SK-N-SH (cell line): ENCODE data around the gene GPRIN3. TPM values are rescaled to one million over a fixed set of nuclear protein-coding genes. Genes with fewer than 3 reads are reported as not detected.

Source experiments
- CTCF ChIA-PET: fragments of 300-600, 350-600 bp; formaldehyde crosslinking; extraction: SDS; loops from one replicate; lab custom pipeline; 2021; lab: Yijun Ruan, JAX
- POLR2A ChIA-PET: fragments of 350-600 bp; sonication (Branson Sonifier 250); formaldehyde crosslinking; extraction: SDS; loops from one replicate; lab custom pipeline; 2020; ENCODE audit warnings: antibody characterized with exemption, inconsistent platforms; lab: Yijun Ruan, JAX
- DNase-seq: peaks from one replicate; pipeline ENCODE4 v3.0.0; 2012
- H2AFZ ChIP-seq: fragments of 200-600 bp; sonication (generic); 2 replicates; pipeline ENCODE4 v1.8.1; 2016; ENCODE audit warnings: antibody characterized with exemption, mild to moderate bottlenecking, low read depth
- H3F3A ChIP-seq: fragments of 200-600 bp; sonication (generic); replicated peaks from 2 replicates; pipeline ENCODE3; 2016; ENCODE audit warnings: antibody characterized with exemption, mild to moderate bottlenecking; ENCODE audit not compliant: insufficient read depth
- H3K27ac ChIP-seq, 2 experiments: fragments of 200-500 bp in 1 of 2; fragments of 200-600 bp in 1 of 2; sonication (Bioruptor generic) in 1 of 2; sonication (generic), shearing (Covaris generic) in 1 of 2; 2 replicates each; pipeline versions ENCODE4 v1.5.1 to v1.6.1; 2014 to 2016; ENCODE audit warnings: low read depth in 2 of 2, inconsistent platforms in 1 of 2, low read length in 1 of 2, mild to moderate bottlenecking in 1 of 2, mixed read lengths in 1 of 2
- H3K27me3 ChIP-seq: fragments of 200-600 bp; sonication (generic), shearing (Covaris generic); 2 replicates; pipeline ENCODE4 v1.6.1; 2016; ENCODE audit warnings: mixed run types; ENCODE audit not compliant: insufficient read depth
- H3K36me3 ChIP-seq, 2 experiments: fragments of 200-500 bp in 1 of 2; fragments of 200-600 bp in 1 of 2; sonication (Bioruptor generic) in 1 of 2; sonication (generic) in 1 of 2; replicated peaks in 1 of 2; 2 replicates each; pipeline versions ENCODE3 to v1.5.1; 2014 to 2016; ENCODE audit warnings: low read length in 1 of 2, mild to moderate bottlenecking in 1 of 2; ENCODE audit not compliant: insufficient read depth in 2 of 2, control insufficient read depth in 1 of 2
- H3K4me1 ChIP-seq, 2 experiments: fragments of 200-500 bp in 1 of 2; fragments of 200-600 bp in 1 of 2; sonication (Bioruptor generic) in 1 of 2; sonication (generic), shearing (Covaris generic) in 1 of 2; 2 replicates each; pipeline versions ENCODE4 v1.5.1 to v1.6.1; 2014 to 2016; ENCODE audit warnings: low read depth in 1 of 2, low read length in 1 of 2, mixed run types in 1 of 2; ENCODE audit not compliant: insufficient read depth in 2 of 2, control insufficient read depth in 1 of 2
- H3K4me2 ChIP-seq: fragments of 200-600 bp; sonication (generic), shearing (Covaris generic); 2 replicates; pipeline ENCODE4 v1.6.1; 2017; ENCODE audit warnings: mixed run types
- H3K4me3 ChIP-seq, 2 experiments: fragments of 200-500 bp in 1 of 2; fragments of 200-600 bp in 1 of 2; sonication (Bioruptor generic) in 1 of 2; sonication (generic), shearing (Covaris generic) in 1 of 2; 2 replicates each; pipeline versions ENCODE4 v1.5.1 to v1.8.1; 2014 to 2016; ENCODE audit warnings: low read depth in 2 of 2, inconsistent platforms in 1 of 2, low read length in 1 of 2, mild to moderate bottlenecking in 1 of 2, mixed read lengths in 1 of 2, moderate library complexity in 1 of 2
- H3K79me2 ChIP-seq: fragments of 200-600 bp; sonication (generic); 2 replicates; pipeline ENCODE4 v1.8.1; 2017; ENCODE audit warnings: mild to moderate bottlenecking; ENCODE audit not compliant: insufficient read depth
- H3K9ac ChIP-seq: fragments of 200-600 bp; sonication (generic); 2 replicates; pipeline ENCODE4 v1.6.1; 2017; ENCODE audit warnings: mixed run types
- H3K9me2 ChIP-seq: fragments of 200-600 bp; sonication (generic); 2 replicates; pipeline ENCODE4 v1.6.1; 2017; ENCODE audit warnings: mixed run types
- H3K9me3 ChIP-seq: fragments of 200-600 bp; sonication (generic); 2 replicates; pipeline ENCODE4 v1.6.1; 2017; ENCODE audit warnings: mixed run types, mild to moderate bottlenecking, moderate library complexity
- H4K20me1 ChIP-seq: fragments of 200-600 bp; sonication (generic); 2 replicates; pipeline ENCODE4 v1.6.1; 2017; ENCODE audit warnings: mild to moderate bottlenecking, mixed run types; ENCODE audit not compliant: insufficient read depth
- CHD2 ChIP-seq: fragments of 150-350 bp; IDR thresholded peaks from 2 replicates; pipeline ENCODE4 v1.6.1; 2018; ENCODE audit warnings: low read length; ENCODE audit not compliant: partially characterized antibody
- ELF1 ChIP-seq: IDR thresholded peaks from 2 replicates; pipeline ENCODE4 v1.4.0; 2012
- EP300 ChIP-seq, 2 experiments: IDR thresholded peaks; 2 replicates each; pipeline versions ENCODE4 v1.4.0 to v1.6.1; 2012; ENCODE audit warnings: borderline replicate concordance in 1 of 2, low read depth in 1 of 2, low read length in 1 of 2
- FOXJ3 ChIP-seq: sonication (generic); formaldehyde crosslinking; IDR thresholded peaks from 2 replicates; pipeline ENCODE4 v1.5.1; 2020; ENCODE audit warnings: mild to moderate bottlenecking, missing genetic modification reagents
- FOXM1 ChIP-seq: IDR thresholded peaks from 2 replicates; pipeline ENCODE4 v1.4.0; 2012; ENCODE audit warnings: low read depth, mild to moderate bottlenecking
- GATA2 ChIP-seq: sonication (generic); formaldehyde crosslinking; IDR thresholded peaks from 2 replicates; pipeline ENCODE4 v1.5.0; 2020; ENCODE audit warnings: mild to moderate bottlenecking, missing genetic modification reagents
- JUND ChIP-seq: IDR thresholded peaks from 2 replicates; pipeline ENCODE4 v1.4.0; 2012
- MAX ChIP-seq: IDR thresholded peaks from 2 replicates; pipeline ENCODE4 v1.4.0; 2012; ENCODE audit warnings: low read depth
- MXI1 ChIP-seq: IDR thresholded peaks from 2 replicates; pipeline ENCODE4 v1.6.1; 2012; ENCODE audit warnings: mild to moderate bottlenecking, low read depth, low read length, improper control_type of control experiment
- RAD21 ChIP-seq: IDR thresholded peaks from 2 replicates; pipeline ENCODE4 v1.6.1; 2012; ENCODE audit warnings: mild to moderate bottlenecking, low read length
- RCOR1 ChIP-seq: fragments of 150-350 bp; IDR thresholded peaks from 2 replicates; pipeline ENCODE4 v1.6.1; 2017; ENCODE audit warnings: antibody characterized with exemption, low read length
- REST ChIP-seq: IDR thresholded peaks from 2 replicates; pipeline ENCODE4 v1.6.1; 2012; ENCODE audit warnings: mild to moderate bottlenecking, low read depth, low read length, moderate library complexity
- RFX5 ChIP-seq: IDR thresholded peaks from 2 replicates; pipeline ENCODE4 v1.6.1; 2012; ENCODE audit warnings: mild to moderate bottlenecking, improper control_type of control experiment, low read length
- RXRA ChIP-seq: IDR thresholded peaks from 2 replicates; pipeline ENCODE4 v1.4.0; 2012; ENCODE audit warnings: low read depth, mild to moderate bottlenecking, borderline replicate concordance
- SIN3A ChIP-seq: IDR thresholded peaks from 2 replicates; pipeline ENCODE4 v1.6.1; 2012; ENCODE audit warnings: low read depth, mild to moderate bottlenecking, low read length, moderate library complexity, borderline replicate concordance
- SMC3 ChIP-seq: IDR thresholded peaks from 2 replicates; pipeline ENCODE4 v1.6.1; 2012; ENCODE audit warnings: low read depth, low read length, improper control_type of control experiment
- USF2 ChIP-seq: fragments of 150-350 bp; IDR thresholded peaks from 2 replicates; pipeline ENCODE4 v1.6.1; 2017; ENCODE audit warnings: antibody characterized with exemption, low read length, low read depth, borderline replicate concordance
- ZBTB33 ChIP-seq: IDR thresholded peaks from 2 replicates; pipeline ENCODE4 v1.4.0; 2012; ENCODE audit warnings: low read depth, borderline replicate concordance
- WGBS: methylation state at CpG from one replicate; pipeline ENCODE4 v1.1.6; 2017; ENCODE audit warnings: low lambda C conversion rate; 5-methylcytosine and 5-hydroxymethylcytosine counted together
- polyA plus RNA-seq, 3 experiments: library from polyadenylated mRNA; depleted of rRNA; stranded (reverse); fragments of >200 nt; gene quantifications; 2 replicates each; pipeline ENCODE4 v1.2.3, GENCODE V29; 2012
- TF ChIP-seq, protein P1 (sequence below): fragments of 200-600 bp; sonication (generic); IDR thresholded peaks from 2 replicates; pipeline ENCODE4 v1.6.1; 2017; ENCODE audit warnings: antibody characterized with exemption, mild to moderate bottlenecking, moderate library complexity

Gene GPRIN3
- polyA plus RNA-seq, 1 of the 3 experiments (the other 2 are of a cell fraction) = not detected

DNA sequence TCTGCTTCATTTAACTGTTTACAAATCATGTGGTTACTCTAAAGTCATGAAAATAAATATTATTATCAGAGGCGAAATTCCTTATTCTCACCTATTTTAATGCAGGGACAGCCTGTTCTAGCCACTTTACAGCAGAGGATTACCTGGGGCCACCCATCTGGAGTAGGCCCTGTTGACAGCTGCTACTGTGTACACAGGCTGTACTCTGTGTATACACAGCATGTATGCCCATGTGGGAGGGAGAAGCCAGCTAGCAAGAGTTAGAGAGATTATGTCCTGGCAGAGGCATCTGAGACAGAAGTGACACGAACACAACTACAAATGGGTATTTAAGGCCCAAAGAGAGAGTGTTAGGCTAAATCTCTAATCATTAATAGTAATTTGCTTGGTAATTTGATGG is 62.1 kb downstream of the GPRIN3 start:
- Histone ChIP-seq H4K20me1 (no peaks in the 10 kb centered on the region), H3K27me3 (no peaks in the 10 kb centered on the region), H3F3A (no peaks in the 10 kb centered on the region), H2AFZ (no peak overlapping the region), H3K9me3 (no peaks in the 10 kb centered on the region), H3K9ac (no peak overlapping the region), H3K9me2 (no peaks in the 10 kb centered on the region), H3K4me1 (no peaks in the 10 kb centered on the region; a peak in 1 of 4 replicates), H3K4me2 (no peak overlapping the region), H3K27ac (no peak overlapping the region), H3K36me3 (no peaks in the 10 kb centered on the region), H3K79me2 (no peaks in the 10 kb centered on the region), H3K4me3 (no peak overlapping the region)
- ChIA-PET CTCF (interaction anchor here (1.4 kb wide), 1 partner anchor 18 kb away, joined by 4 read pairs; no protein-coding TSS in a partner anchor), POLR2A (no interaction called here)
- 38% methylated on average over 2 of the region's 2 CpGs for WGBS
- TF ChIP-seq FOXM1 (no peak), CHD2 (no peak), FOXJ3 (no peak), ZBTB33 (no peak), EP300 (IDR thresholded peaks at IDR 0.05; ENCODE audit: borderline replicate concordance in 1 of 2, low read depth in 1 of 2, low read length in 1 of 2) (no peak), SMC3 (no peak), SIN3A (no peak), RAD21 (no peak), MAX (no peak), RFX5 (no peak), REST (no peak), JUND (no peak), RCOR1 (no peak), ELF1 (no peak), MXI1 (no peak), RXRA (no peak), GATA2 (CRISPR knock-in tag) (no peak), USF2 (no peak)
- TF ChIP-seq, protein P1, sequence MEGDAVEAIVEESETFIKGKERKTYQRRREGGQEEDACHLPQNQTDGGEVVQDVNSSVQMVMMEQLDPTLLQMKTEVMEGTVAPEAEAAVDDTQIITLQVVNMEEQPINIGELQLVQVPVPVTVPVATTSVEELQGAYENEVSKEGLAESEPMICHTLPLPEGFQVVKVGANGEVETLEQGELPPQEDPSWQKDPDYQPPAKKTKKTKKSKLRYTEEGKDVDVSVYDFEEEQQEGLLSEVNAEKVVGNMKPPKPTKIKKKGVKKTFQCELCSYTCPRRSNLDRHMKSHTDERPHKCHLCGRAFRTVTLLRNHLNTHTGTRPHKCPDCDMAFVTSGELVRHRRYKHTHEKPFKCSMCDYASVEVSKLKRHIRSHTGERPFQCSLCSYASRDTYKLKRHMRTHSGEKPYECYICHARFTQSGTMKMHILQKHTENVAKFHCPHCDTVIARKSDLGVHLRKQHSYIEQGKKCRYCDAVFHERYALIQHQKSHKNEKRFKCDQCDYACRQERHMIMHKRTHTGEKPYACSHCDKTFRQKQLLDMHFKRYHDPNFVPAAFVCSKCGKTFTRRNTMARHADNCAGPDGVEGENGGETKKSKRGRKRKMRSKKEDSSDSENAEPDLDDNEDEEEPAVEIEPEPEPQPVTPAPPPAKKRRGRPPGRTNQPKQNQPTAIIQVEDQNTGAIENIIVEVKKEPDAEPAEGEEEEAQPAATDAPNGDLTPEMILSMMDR = no peak
- no peak for DNase-seq
